RWPE2 (cell line): ENCODE results near the gene PKIG.
A peak's percentile ranks its signal among the peaks of the same experiment; 100 is the strongest.

ENCODE experiments used
- ATAC-seq: fragments of 200-7000 bp; cut with Tn5 transposase; 3 replicates; pipeline ENCODE4 v1.9.1; 2021; ENCODE audit warnings: low read depth
- DNase-seq: peaks from one replicate; pipeline ENCODE4 v3.0.0-alpha.2; 2020; ENCODE audit warnings: low spot score
- H3K27ac ChIP-seq: fragments of 450-650 bp; 2 replicates; pipeline ENCODE4 v1.5.1; 2017; ENCODE audit warnings: mild to moderate bottlenecking; ENCODE audit not compliant: poor library complexity, severe bottlenecking
- H3K27me3 ChIP-seq: fragments of 250-450 bp; sonication (Bioruptor Pico); 2 replicates; pipeline ENCODE4 v1.5.1; 2021; ENCODE audit warnings: mild to moderate bottlenecking, moderate library complexity; ENCODE audit not compliant: insufficient read depth, poor library complexity, severe bottlenecking
- H3K36me3 ChIP-seq: fragments of 250-450 bp; sonication (Bioruptor Pico); 2 replicates; pipeline ENCODE4 v1.5.1; 2020; ENCODE audit warnings: low read depth, mild to moderate bottlenecking, moderate library complexity
- H3K4me1 ChIP-seq: fragments of 250-450 bp; sonication (Bioruptor Pico); 2 replicates; pipeline ENCODE4 v1.5.1; 2021; ENCODE audit warnings: mild to moderate bottlenecking, moderate library complexity; ENCODE audit not compliant: insufficient read depth, poor library complexity, severe bottlenecking
- H3K4me3 ChIP-seq: fragments of 250-450 bp; sonication (Bioruptor Pico); 2 replicates; pipeline ENCODE4 v1.5.1; 2021; ENCODE audit warnings: mild to moderate bottlenecking, moderate library complexity; ENCODE audit not compliant: severe bottlenecking
- H3K9me3 ChIP-seq: fragments of 250-450 bp; sonication (Bioruptor Pico); 2 replicates; pipeline ENCODE4 v1.5.1; 2021; ENCODE audit warnings: mild to moderate bottlenecking, moderate library complexity; ENCODE audit not compliant: severe bottlenecking
- CTCF ChIP-seq: fragments of 450-650 bp; IDR thresholded peaks from one replicate; pipeline ENCODE4 v1.5.1; 2017; ENCODE audit warnings: mild to moderate bottlenecking, moderate library complexity; ENCODE audit not compliant: poor library complexity, severe bottlenecking

The PKIG gene

DNA sequence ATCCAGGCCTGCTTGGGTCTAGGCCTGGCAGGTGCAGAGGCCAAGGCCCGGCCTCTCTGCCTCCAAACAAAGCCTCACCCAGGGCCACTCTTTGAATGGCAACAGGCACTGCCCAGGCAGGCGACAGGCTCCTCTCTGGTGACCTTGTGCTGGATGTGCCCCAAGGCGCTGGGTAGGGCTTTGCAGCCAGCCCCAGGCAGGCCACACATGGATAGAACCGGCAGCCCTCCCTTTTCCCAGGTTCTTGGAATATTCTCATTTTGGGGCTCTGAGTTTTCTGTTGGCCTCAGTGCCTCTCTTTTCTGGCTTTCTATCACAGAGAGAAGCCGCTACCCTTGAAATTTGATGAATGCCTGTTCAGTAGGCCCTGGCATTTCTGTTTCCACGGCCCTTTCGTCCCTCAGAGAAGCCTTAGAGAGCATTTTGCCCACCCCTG lies 18.9 kb downstream of the PKIG start:
- no peak for TF ChIP-seq CTCF
- no peaks in the 10 kb centered on the region for H3K27me3 ChIP-seq
- ATAC-seq (no peak), DNase-seq (peak; percentile 73)
- no peak overlapping the region for H3K4me3 ChIP-seq
- H3K36me3 ChIP-seq = no peaks in the 10 kb centered on the region
- H3K9me3 ChIP-seq = no peaks in the 10 kb centered on the region
- H3K27ac ChIP-seq = no peak overlapping the region
- H3K4me1 ChIP-seq = peaks cover 3% of the 10 kb centered on the region

GRCh38 chr20:44601801-44602204 lies 19.4 kb downstream of the PKIG start:
- H3K4me3 ChIP-seq = no peak overlapping the region
- peaks cover 3% of the 10 kb centered on the region for H3K4me1 ChIP-seq
- TF ChIP-seq CTCF = no peak
- H3K9me3 ChIP-seq = no peaks in the 10 kb centered on the region
- no peak for ATAC-seq
- H3K36me3 ChIP-seq = no peaks in the 10 kb centered on the region
- DNase-seq = peak; percentile 49
- H3K27ac ChIP-seq = no peak overlapping the region
- no peaks in the 10 kb centered on the region for H3K27me3 ChIP-seq

- Histone ChIP-seq H3K4me3 (no peak overlapping the region), H3K27me3 (no peaks in the 10 kb centered on the region), H3K36me3 (no peaks in the 10 kb centered on the region), H3K9me3 (no peaks in the 10 kb centered on the region), H3K4me1 (peaks cover 3% of the 10 kb centered on the region), H3K27ac (no peak overlapping the region)
- TF ChIP-seq CTCF = no peak
- DNase-seq (peak; percentile 54), ATAC-seq (no peak)
Observed at GRCh38 chr20:44603327-44603726, 20.9 kb downstream of the PKIG start.

- no peak for ATAC-seq
- Histone ChIP-seq H3K36me3 (no peaks in the 10 kb centered on the region), H3K4me1 (peaks cover 5% of the 10 kb centered on the region), H3K27me3 (no peaks in the 10 kb centered on the region), H3K4me3 (no peak overlapping the region), H3K27ac (no peak overlapping the region), H3K9me3 (no peaks in the 10 kb centered on the region)
- TF ChIP-seq CTCF = no peak
- no peak for DNase-seq
Observed at GRCh38 chr20:44606725-44607441, 24.5 kb downstream of the PKIG start.

- Histone ChIP-seq H3K27ac (no peak overlapping the region), H3K4me1 (peaks cover 5% of the 10 kb centered on the region), H3K36me3 (0 out of 2 replicates have a peak, but pooled peaks cover 2% of the 10 kb centered on the region), H3K27me3 (no peaks in the 10 kb centered on the region), H3K9me3 (no peaks in the 10 kb centered on the region), H3K4me3 (no peak overlapping the region)
- TF ChIP-seq CTCF = no peak
- peak; percentile 72 for DNase-seq
- no peak for ATAC-seq
Observed at GRCh38 chr20:44609006-44609515, 26.7 kb downstream of the PKIG start.
